H1 (cell line): ENCODE results near the gene FOXB1. TPM values are rescaled to one million over a fixed set of nuclear protein-coding genes. Genes with fewer than 3 reads are reported as not detected.

Experiments
- ASH2L ChIP-seq: fragments of 200-600, 300-600 bp; sonication (generic); IDR thresholded peaks from one replicate; pipeline ENCODE4 v1.7.1; 2017; ENCODE audit warnings: low read length
- CBX5 ChIP-seq: fragments of 300-800, 300-1000 bp; sonication (generic); IDR thresholded peaks from 2 replicates; pipeline ENCODE4 v1.7.1; 2016; ENCODE audit warnings: antibody characterized with exemption, low read length, low read depth
- EP300 ChIP-seq, 2 experiments: IDR thresholded peaks; 1 replicate in 1 of 2; 2 replicates in 1 of 2; pipeline ENCODE4 v1.6.1; 2011 to 2012; ENCODE audit warnings: low read depth in 2 of 2, low read length in 2 of 2, mild to moderate bottlenecking in 2 of 2, borderline replicate concordance in 1 of 2, inconsistent platforms in 1 of 2, moderate library complexity in 1 of 2
- JUN ChIP-seq: IDR thresholded peaks from 2 replicates; pipeline ENCODE4 v1.6.1; 2011; ENCODE audit warnings: low read depth, mild to moderate bottlenecking, improper control_type of control experiment, low read length
- KDM1A ChIP-seq: fragments of 200-600, 300-600 bp; sonication (generic); IDR thresholded peaks from 2 replicates; pipeline ENCODE4 v1.7.1; 2016; ENCODE audit warnings: mild to moderate bottlenecking, low read length, borderline replicate concordance
- KDM4A ChIP-seq: IDR thresholded peaks from one replicate; pipeline ENCODE4 v1.7.1; 2012; ENCODE audit warnings: low read depth, mild to moderate bottlenecking, moderate library complexity, low read length, inconsistent platforms; ENCODE audit not compliant: severe bottlenecking
- MAFK ChIP-seq: IDR thresholded peaks from 2 replicates; pipeline ENCODE4 v1.6.1; 2012; ENCODE audit warnings: low read depth, mild to moderate bottlenecking, improper control_type of control experiment, low read length
- MAX ChIP-seq: IDR thresholded peaks from 2 replicates; pipeline ENCODE4 v1.6.1; 2012; ENCODE audit warnings: inconsistent platforms
- RFX5 ChIP-seq: IDR thresholded peaks from 2 replicates; pipeline ENCODE4 v1.6.1; 2011; ENCODE audit warnings: low read depth, low read length, improper control_type of control experiment, borderline replicate concordance
- TAF7 ChIP-seq: optimal IDR thresholded peaks from 2 replicates; pipeline ENCODE3; 2011; ENCODE audit warnings: low read depth, mild to moderate bottlenecking, inconsistent platforms, low read length, moderate library complexity, borderline replicate concordance
- polyA plus RNA-seq, 7 experiments: library from polyadenylated mRNA; depleted of rRNA in 3 of 7; stranded (reverse) in 5 of 7; unstranded in 2 of 7; fragments of >200 nt in 5 of 7; fragments of 200-250 nt in 2 of 7; gene quantifications; 1 replicate in 5 of 7; 2 replicates in 1 of 7; 4 replicates in 1 of 7; pipeline versions ENCODE4 v1.2.1 to v1.2.3, GENCODE V29; 2011 to 2013; ENCODE audit warnings: missing spikeins in 2 of 7, mixed read lengths in 2 of 7
- total RNA-seq: library from RNA; stranded (reverse); fragmentation: NEBNext Ultra II Directional; extraction: Animal tissue kit (Norgen Biotek cat#: 25700); gene quantifications from 2 replicates; pipeline ENCODE4 v1.2.1, GENCODE V29; 2021

The FOXB1 gene
- total and polyA plus RNA-seq, 2 of the 8 experiments (the other 6 are each of a cell fraction or from before 2014, with no cell fraction given): 0.92 to 1.5 TPM

GRCh38 chr15:59995568-59996297 is 8.4 kb upstream of the FOXB1 start (continued):
- TF ChIP-seq RFX5 (no peak), KDM1A (no peak), JUN (no peak), TAF7 (peak; percentile 9), MAX (peak; percentile 45), EP300 (IDR thresholded peaks at IDR 0.05; ENCODE audit: borderline replicate concordance in 1 of 2, low read depth in 2 of 2, low read length in 2 of 2) (no peak), ASH2L (no peak), MAFK (no peak), CBX5 (no peak), KDM4A (peak; percentile 7)
- TF ChIP-seq, all 59 proteins: peak for 6
